ENCODE results near the gene ZNF567.

GRCh38 chr19:36685835-36686234, 1.6 kb upstream of the ZNF567 start:
- TF ChIP-seq EZH2phosphoT487 (IDR thresholded peaks at IDR 0.05; ENCODE audit: low read length) (no peak), CTCF (IDR thresholded peaks at IDR 0.05; ENCODE audit: low read length) (no peak)
